Tibial nerve (tissue), 4 donors: ENCODE measurements around the gene ZNF574. TPM values are rescaled to one million over a fixed set of nuclear protein-coding genes. Genes with fewer than 3 reads are reported as not detected.
A peak's percentile ranks its signal among the peaks of the same experiment; 100 is the strongest.

Experiments
- DNase-seq, 2 donors: peaks; one replicate each; pipeline ENCODE4 v3.0.0-alpha.2; 2019; ENCODE audit warnings: low spot score in 2 of 2
- H3K27ac ChIP-seq, 4 donors: fragments of 200-600 bp; sonication (generic) in 3 of 4; one replicate each; pipeline ENCODE4 v1.5.1; 2017 to 2019; ENCODE audit warnings: mild to moderate bottlenecking in 1 of 4
- H3K27me3 ChIP-seq, 2 donors: fragments of 200-600 bp; sonication (generic) in 1 of 2; one replicate each; pipeline versions ENCODE4 v1.5.1 to v1.6.0; 2017 to 2019
- H3K36me3 ChIP-seq, 3 donors: fragments of 200-600 bp; sonication (generic); one replicate each; pipeline ENCODE4 v1.5.1; 2018 to 2019
- H3K4me1 ChIP-seq, 4 donors: fragments of 200-600 bp; sonication (generic) in 3 of 4; one replicate each; pipeline ENCODE4 v1.5.1; 2017 to 2019
- H3K4me3 ChIP-seq, 4 donors: fragments of 200-600 bp; sonication (generic) in 3 of 4; one replicate each; pipeline ENCODE4 v1.5.1; 2017 to 2019; ENCODE audit warnings: mild to moderate bottlenecking in 1 of 4, moderate library complexity in 1 of 4
- H3K9me3 ChIP-seq, 4 donors: fragments of 200-600 bp; sonication (generic) in 3 of 4; one replicate each; pipeline ENCODE4 v1.5.1; 2017 to 2019
- CTCF ChIP-seq, 5 experiments: fragments of 200-600 bp in 3 of 5; fragments of 450-650 bp in 2 of 5; sonication (generic) in 3 of 5; IDR thresholded peaks; one replicate each; pipeline ENCODE4 v1.5.1; 2016 to 2019; ENCODE audit warnings: antibody characterized with exemption in 5 of 5, mild to moderate bottlenecking in 3 of 5, moderate library complexity in 2 of 5
- EP300 ChIP-seq, 2 donors: sonication (generic); formaldehyde crosslinking; IDR thresholded peaks; one replicate each; pipeline ENCODE4 v1.6.1; 2017; ENCODE audit warnings: antibody characterized with exemption in 2 of 2, mild to moderate bottlenecking in 1 of 2
- POLR2A ChIP-seq, 2 donors: fragments of 450-650 bp; IDR thresholded peaks; one replicate each; pipeline ENCODE4 v1.6.1; 2017; ENCODE audit warnings: antibody characterized with exemption in 2 of 2, mild to moderate bottlenecking in 2 of 2, moderate library complexity in 2 of 2
- WGBS, 2 donors: methylation state at CpG; one replicate each; pipeline ENCODE4 v1.1.5; 2018; 5-methylcytosine and 5-hydroxymethylcytosine counted together
- total RNA-seq, 4 donors: library from RNA; depleted of rRNA; stranded (reverse); fragments of >200 nt; gene quantifications; one replicate each; pipeline ENCODE4 v1.1.0, GENCODE V29; 2016

The ZNF574 gene
- total RNA-seq, 4 donors from 2014 or later: 14.3 to 22.2 (median 17.5) TPM

- peaks cover 0 to 13% of the 10 kb centered on the region in 2 donors for H3K27me3 ChIP-seq
- no peaks in the 10 kb centered on the region for H3K9me3 ChIP-seq
- H3K4me1 ChIP-seq: peaks cover 0 to 26% (median 5%) of the 10 kb centered on the region in 4 donors
- no peaks in the 10 kb centered on the region for H3K36me3 ChIP-seq
- WGBS, 2 donors: 76 to 77% methylated on average over 5 of the region's 5 CpGs
- no peak for DNase-seq
- H3K27ac ChIP-seq: no peak overlapping the region
- no peak overlapping the region for H3K4me3 ChIP-seq
- TF ChIP-seq CTCF (IDR thresholded peaks at IDR 0.05) (no peak), POLR2A (IDR thresholded peaks at IDR 0.05) (no peak), EP300 (IDR thresholded peaks at IDR 0.05) (no peak)
These were observed 48.5 kb downstream of the ZNF574 start for GRCh38 chr19:42124386-42124901.

- H3K36me3 ChIP-seq: no peaks in the 10 kb centered on the region
- WGBS, 2 donors: 42 to 49% methylated on average over 6 of the region's 6 CpGs
- TF ChIP-seq EP300 (IDR thresholded peaks at IDR 0.05) (no peak), CTCF (IDR thresholded peaks at IDR 0.05) (no peak), POLR2A (IDR thresholded peaks at IDR 0.05) (no peak)
- H3K27ac ChIP-seq: no peak overlapping the region
- peaks cover 0 to 22% of the 10 kb centered on the region in 2 donors for H3K27me3 ChIP-seq
- no peaks in the 10 kb centered on the region for H3K9me3 ChIP-seq
- no peak overlapping the region for H3K4me3 ChIP-seq
- H3K4me1 ChIP-seq: peaks cover 0 to 26% (median 8%) of the 10 kb centered on the region in 4 donors
- DNase-seq: no peak
These were observed 49.6 kb downstream of the ZNF574 start for GRCh38 chr19:42125536-42125935.

- no peaks in the 10 kb centered on the region for H3K36me3 ChIP-seq
- no peak for TF ChIP-seq POLR2A (IDR thresholded peaks at IDR 0.05)
- TF ChIP-seq EP300 (IDR thresholded peaks at IDR 0.05): no peak
- no peak for TF ChIP-seq CTCF (IDR thresholded peaks at IDR 0.05)
- no peak for DNase-seq
- peaks cover 0 to 21% (median 5%) of the 10 kb centered on the region in 4 donors for H3K4me1 ChIP-seq
- peaks cover 0 to 31% of the 10 kb centered on the region in 2 donors for H3K27me3 ChIP-seq
- WGBS, 2 donors: 75 to 80% methylated on average over 5 of the region's 5 CpGs
- H3K4me3 ChIP-seq: no peak overlapping the region
- no peaks in the 10 kb centered on the region for H3K9me3 ChIP-seq
- no peak overlapping the region for H3K27ac ChIP-seq
These were observed 50.6 kb downstream of the ZNF574 start for GRCh38 chr19:42126574-42126973.

- no peak for TF ChIP-seq POLR2A (IDR thresholded peaks at IDR 0.05)
- no peak for TF ChIP-seq EP300 (IDR thresholded peaks at IDR 0.05)
- no peak for TF ChIP-seq CTCF (IDR thresholded peaks at IDR 0.05)
- Histone ChIP-seq H3K27ac (peak overlapping the region in 1 of 4 donors; percentile 22), H3K36me3 (no peaks in the 10 kb centered on the region), H3K27me3 (peaks cover 0 to 51% of the 10 kb centered on the region in 2 donors), H3K9me3 (no peaks in the 10 kb centered on the region), H3K4me1 (peaks cover 0 to 18% (median 3%) of the 10 kb centered on the region in 4 donors), H3K4me3 (peak overlapping the region in 1 of 4 donors; percentile 42)
- DNase-seq: peak in 1 of 2 donors; percentile 31
- WGBS, 2 donors: 42 to 43% methylated on average over 18 to 19 of the region's 20 CpGs
These were observed 53.7 kb downstream of the ZNF574 start for GRCh38 chr19:42129399-42130253.

- H3K9me3 ChIP-seq: no peaks in the 10 kb centered on the region
- no peak for DNase-seq
- H3K36me3 ChIP-seq: no peaks in the 10 kb centered on the region
- peaks cover 0 to 56% of the 10 kb centered on the region in 2 donors for H3K27me3 ChIP-seq
- H3K4me1 ChIP-seq: peaks cover 0 to 18% (median 3%) of the 10 kb centered on the region in 4 donors
- TF ChIP-seq CTCF (IDR thresholded peaks at IDR 0.05) (no peak), POLR2A (IDR thresholded peaks at IDR 0.05) (no peak), EP300 (IDR thresholded peaks at IDR 0.05) (no peak)
- no peak overlapping the region for H3K27ac ChIP-seq
- peak overlapping the region in 1 of 4 donors; percentile 42 for H3K4me3 ChIP-seq
These were observed 54.2 kb downstream of the ZNF574 start for GRCh38 chr19:42130254-42130573.
